K562 (cell line): ENCODE measurements around the gene SRCIN1. TPM values are rescaled to one million over a fixed set of nuclear protein-coding genes. Genes with fewer than 3 reads are reported as not detected.
A peak's percentile ranks its signal among the peaks of the same experiment; 100 is the strongest.

Source experiments
- ATAC-seq: fragments of 200-7000 bp; cut with Tn5 transposase; 3 replicates; pipeline ENCODE4 v1.9.1; 2020; ENCODE audit warnings: moderate library complexity
- BruUV-seq: library from RNA; stranded (reverse); fragments of 400-500 nt; replicated peaks from 2 replicates; lab custom pipeline; 2021; lab: Mats Ljungman, UMichigan
- CTCF ChIA-PET: fragments of 300-600 bp; formaldehyde crosslinking; extraction: SDS; loops from one replicate; lab custom pipeline; 2021; ENCODE audit warnings: low intra/inter-chr PET ratio; lab: Yijun Ruan, JAX
- POLR2A ChIA-PET: fragments of 300-600, 350-650 bp; sonication (Branson Sonifier 250); formaldehyde crosslinking; extraction: SDS; loops from one replicate; lab custom pipeline; 2021; ENCODE audit warnings: antibody characterized with exemption, inconsistent platforms; lab: Yijun Ruan, JAX
- DNase-seq, 4 experiments: peaks; one replicate each; pipeline versions ENCODE4 v3.0.0 to v3.0.0-alpha.2; 2011 to 2018; ENCODE audit warnings: low spot score in 3 of 4, mixed read lengths in 3 of 4; ENCODE audit errors: extremely low read depth in 1 of 4
- FAIRE-seq: peaks from 2 replicates; lab custom pipeline; 2011; peaks lifted over from hg19 to GRCh38; lab: Jason Lieb, UNC
- H2AFZ ChIP-seq: 2 replicates; pipeline ENCODE4 v1.6.0; 2011; ENCODE audit warnings: low read depth, low read length, control low read depth, inconsistent platforms
- H3K27ac ChIP-seq: fragments of 200-600 bp; 3 replicates; pipeline ENCODE4 v1.8.0; 2011; ENCODE audit warnings: low read depth, mild to moderate bottlenecking, control low read depth, inconsistent platforms, low read length, moderate library complexity, mixed read lengths; ENCODE audit errors: extremely low read depth
- H3K27me3 ChIP-seq, 2 experiments: fragments of 300-600 bp in 1 of 2; 2 replicates in 1 of 2; 3 replicates in 1 of 2; pipeline versions ENCODE4 v1.6.0 to v1.8.0; 2011; ENCODE audit warnings: inconsistent platforms in 2 of 2, low read length in 2 of 2, mild to moderate bottlenecking in 1 of 2, mixed read lengths in 1 of 2, moderate library complexity in 1 of 2; ENCODE audit not compliant: control insufficient read depth in 2 of 2, insufficient read depth in 2 of 2
- H3K36me3 ChIP-seq: fragments of 300-600 bp; 3 replicates; pipeline ENCODE4 v1.8.0; 2011; ENCODE audit warnings: mild to moderate bottlenecking, low read length, inconsistent platforms; ENCODE audit not compliant: control insufficient read depth, insufficient read depth
- H3K4me1 ChIP-seq, 2 experiments: fragments of 200-600 bp in 1 of 2; replicated peaks in 1 of 2; 2 replicates in 1 of 2; 3 replicates in 1 of 2; pipeline versions ENCODE4 v1.5.1 to v1.8.0; 2011; ENCODE audit warnings: inconsistent platforms in 2 of 2, low read length in 2 of 2, mild to moderate bottlenecking in 1 of 2, mixed read lengths in 1 of 2, moderate library complexity in 1 of 2; ENCODE audit not compliant: control insufficient read depth in 2 of 2, insufficient read depth in 2 of 2
- H3K4me2 ChIP-seq: 2 replicates; pipeline ENCODE4 v1.6.1; 2011; ENCODE audit warnings: low read length, control low read depth, inconsistent platforms, mixed read lengths; ENCODE audit not compliant: insufficient read depth
- H3K4me3 ChIP-seq: fragments of 200-600 bp; sonication (generic), shearing (Covaris generic); 2 replicates; pipeline ENCODE4 v1.5.1; 2016; ENCODE audit warnings: control low read depth, inconsistent platforms
- H3K79me2 ChIP-seq: fragments of 200-600 bp; 3 replicates; pipeline ENCODE4 v1.8.0; 2011; ENCODE audit warnings: low read length, inconsistent platforms; ENCODE audit not compliant: control insufficient read depth, insufficient read depth
- H3K9ac ChIP-seq, 2 experiments: 2 replicates each; pipeline versions ENCODE4 v1.6.0 to v1.6.1; 2011; ENCODE audit warnings: low read depth in 2 of 2, low read length in 2 of 2, control low read depth in 1 of 2, inconsistent platforms in 1 of 2, mild to moderate bottlenecking in 1 of 2, mixed read lengths in 1 of 2; ENCODE audit not compliant: insufficient read depth in 1 of 2
- H3K9me1 ChIP-seq: one replicate; pipeline ENCODE4 v1.6.0; 2011; ENCODE audit warnings: inconsistent platforms, mild to moderate bottlenecking, low read length, moderate library complexity; ENCODE audit not compliant: control insufficient read depth, insufficient read depth
- H3K9me3 ChIP-seq: replicated peaks from 2 replicates; pipeline ENCODE4 v1.5.1; 2011; ENCODE audit warnings: low read depth, low read length, inconsistent platforms; ENCODE audit not compliant: control insufficient read depth, insufficient read depth
- H4K20me1 ChIP-seq: replicated peaks from 2 replicates; pipeline ENCODE4 v1.6.1; 2011; ENCODE audit warnings: low read length, inconsistent platforms, mixed read lengths; ENCODE audit not compliant: control insufficient read depth, insufficient read depth
- HDAC8 ChIP-seq: fragments of 450-650 bp; IDR thresholded peaks from 2 replicates; pipeline ENCODE4 v1.6.1; 2016; ENCODE audit warnings: mild to moderate bottlenecking, missing genetic modification characterization, moderate library complexity, missing compliant biosample characterization
- KDM1A ChIP-seq, 2 experiments: fragments of 450-650 bp; IDR thresholded peaks; 2 replicates each; pipeline ENCODE4 v1.6.1; 2016; ENCODE audit warnings: mild to moderate bottlenecking in 2 of 2
- RBM15 ChIP-seq: fragments of 200-400 bp; formaldehyde crosslinking; IDR thresholded peaks from 2 replicates; pipeline ENCODE4 v1.6.1; 2018; ENCODE audit warnings: mild to moderate bottlenecking, low read length, moderate library complexity; ENCODE audit not compliant: insufficient read depth
- SMAD1 ChIP-seq: fragments of 150-350 bp; IDR thresholded peaks from 2 replicates; pipeline ENCODE4 v1.6.1; 2014; ENCODE audit warnings: low read length, low read depth; ENCODE audit not compliant: partially characterized antibody
- ZNF347 ChIP-seq: fragments of 450-650 bp; formaldehyde crosslinking; IDR thresholded peaks from 2 replicates; pipeline ENCODE4 v1.4.0; 2020; ENCODE audit warnings: low read depth, mild to moderate bottlenecking, moderate library complexity
- ZNF436 ChIP-seq: fragments of 250-450, 450-650 bp; sonication (Bioruptor Pico); formaldehyde crosslinking; IDR thresholded peaks from 2 replicates; pipeline ENCODE4 v1.7.0; 2020; ENCODE audit warnings: mild to moderate bottlenecking
- WGBS: fragments of 100-300 bp; shearing (Covaris generic); methylation state at CpG from one replicate; pipeline ENCODE4 v1.1.6; 2016; ENCODE audit warnings: low coverage, mixed read lengths; ENCODE audit not compliant: insufficient coverage; ENCODE audit errors: missing lambda C conversion rate; 5-methylcytosine and 5-hydroxymethylcytosine counted together
- in situ Hi-C: fragments of 300-500 bp; cut with MboI; formaldehyde crosslinking; loops from 4 replicates; pipeline ENCODE4 v1.15.0; 2018; ENCODE audit warnings: inconsistent platforms, mixed read lengths
- intact Hi-C: fragments of 100-400 bp; cut with micrococcal nuclease; formaldehyde crosslinking; loops from 2 replicates; pipeline ENCODE4 v1.14.2; 2022
- polyA plus RNA-seq, 8 experiments: library from polyadenylated mRNA; depleted of rRNA in 4 of 8; stranded (reverse) in 5 of 8; unstranded in 3 of 8; fragments of >200 nt; fragmentation: Nextera tagmentation in 2 of 8; fragmentation: Illumina TruSeq in 1 of 8; extraction: Ambion mirVana in 2 of 8; extraction: Trizol in 1 of 8; gene quantifications; 2 replicates each; pipeline versions ENCODE4 v1.2.1 to v1.2.3, GENCODE V29; 2011 to 2014; ENCODE audit warnings: inconsistent platforms in 1 of 8, missing spikeins in 1 of 8
- total RNA-seq, 7 experiments: library from RNA; depleted of rRNA in 6 of 7; stranded (reverse); fragments of >200 nt in 6 of 7; fragmentation: Illumina TruSeq in 2 of 7; extraction: Trizol in 2 of 7; gene quantifications; 2 replicates each; pipeline versions ENCODE4 v1.2.1 to v1.2.3, GENCODE V29; 2011 to 2021; ENCODE audit warnings: low replicate concordance in 1 of 7
- TF ChIP-seq, protein P1 (sequence below): fragments of 450-650 bp; IDR thresholded peaks from 2 replicates; pipeline ENCODE4 v1.6.1; 2016
- TF ChIP-seq, protein P2 (sequence below): fragments of 200-600 bp; sonication (generic); IDR thresholded peaks from one replicate; pipeline ENCODE4 v1.6.1; 2012; ENCODE audit warnings: mild to moderate bottlenecking, low read depth, low read length, inconsistent platforms

The SRCIN1 gene
- total and polyA plus RNA-seq, 9 of the 15 experiments (the other 6 are each of a cell fraction or from before 2014, with no cell fraction given), result 0.09 to 0.33 (median 0.13) TPM; not detected in 6

DNA sequence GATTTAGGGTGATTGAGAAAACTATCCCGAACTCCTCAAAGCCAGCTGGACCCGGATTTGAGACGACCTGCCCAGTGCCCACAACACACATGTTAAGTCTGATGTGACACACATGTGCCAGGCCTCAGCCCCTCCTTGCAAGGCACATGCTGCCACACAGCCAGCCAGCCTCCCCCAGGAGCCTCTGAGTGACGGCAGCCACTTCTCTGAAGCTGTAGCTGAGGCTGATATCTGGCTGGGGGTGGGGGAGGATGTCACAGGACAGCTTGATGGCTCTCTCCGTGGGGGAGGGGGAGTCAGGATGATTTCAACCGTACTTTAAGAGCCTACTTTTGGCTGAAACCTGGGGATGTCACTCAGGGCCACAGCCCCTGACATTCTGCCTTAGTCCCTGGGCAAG is 40.9 kb downstream of the SRCIN1 start (continued):
- TF ChIP-seq, protein P1, sequence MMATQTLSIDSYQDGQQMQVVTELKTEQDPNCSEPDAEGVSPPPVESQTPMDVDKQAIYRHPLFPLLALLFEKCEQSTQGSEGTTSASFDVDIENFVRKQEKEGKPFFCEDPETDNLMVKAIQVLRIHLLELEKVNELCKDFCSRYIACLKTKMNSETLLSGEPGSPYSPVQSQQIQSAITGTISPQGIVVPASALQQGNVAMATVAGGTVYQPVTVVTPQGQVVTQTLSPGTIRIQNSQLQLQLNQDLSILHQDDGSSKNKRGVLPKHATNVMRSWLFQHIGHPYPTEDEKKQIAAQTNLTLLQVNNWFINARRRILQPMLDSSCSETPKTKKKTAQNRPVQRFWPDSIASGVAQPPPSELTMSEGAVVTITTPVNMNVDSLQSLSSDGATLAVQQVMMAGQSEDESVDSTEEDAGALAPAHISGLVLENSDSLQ, result peak; percentile 82
- TF ChIP-seq ZNF436 (CRISPR knock-in tag) (no peak), KDM1A (IDR thresholded peaks at IDR 0.05) (peak in 1 of 2 experiments; percentile 31; a peak in 1 of 4 replicates), ZNF347 (CRISPR knock-in tag) (no peak)

DNA sequence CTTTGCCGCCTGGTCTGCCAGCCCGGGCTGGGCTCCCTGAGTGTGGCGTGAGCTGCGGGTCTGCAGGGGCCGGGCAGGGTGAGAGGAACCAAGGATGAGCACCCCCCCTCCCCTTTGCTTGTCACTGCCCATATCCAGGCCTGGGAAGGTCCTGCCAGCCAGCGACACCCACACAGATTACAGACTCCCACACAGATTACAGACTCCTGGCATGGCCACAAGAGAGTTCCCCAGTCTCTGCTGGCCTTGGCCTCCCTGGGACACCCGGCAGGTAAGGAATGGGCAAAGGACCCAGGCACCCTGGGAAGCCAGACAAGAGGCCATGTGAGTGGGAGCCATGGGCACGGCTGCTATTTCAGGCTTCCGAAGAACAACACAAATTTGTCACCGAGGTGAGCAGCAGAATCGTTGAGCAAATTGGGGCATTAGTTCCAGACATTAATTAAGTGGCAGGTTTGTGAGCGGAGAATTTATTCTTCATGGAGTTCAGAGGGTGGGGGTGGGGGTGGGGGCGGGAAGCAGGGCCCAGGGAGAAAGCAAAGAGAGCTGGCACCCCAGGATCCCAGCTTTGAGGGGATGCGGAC is 41.4 kb downstream of the SRCIN1 start:
- Histone ChIP-seq H3K27me3 (peaks cover 19 to 64% of the 10 kb centered on the region in 2 experiments; a peak in 4 of 5 replicates), H3K4me2 (no peak overlapping the region), H3K36me3 (no peaks in the 10 kb centered on the region), H4K20me1 (peaks cover 18% of the 10 kb centered on the region; the same call in 1 of the 2 replicates), H2AFZ (no peak overlapping the region), H3K4me3 (no peak overlapping the region), H3K4me1 (peaks cover 10 to 40% of the 10 kb centered on the region in 2 experiments; a peak in 4 of 5 replicates), H3K9me1 (no peaks in the 10 kb centered on the region), H3K9me3 (no peaks in the 10 kb centered on the region), H3K79me2 (no peaks in the 10 kb centered on the region), H3K9ac (no peak overlapping the region), H3K27ac (no peak overlapping the region)
- BruUV-seq, result no TSS peak
- DNase-seq, result no peak
- WGBS, result 14% methylated on average over 11 of the region's 14 CpGs
- ChIA-PET CTCF (interaction anchor here (1.1 kb wide), 1 partner anchor 108 kb away, joined by 3 read pairs; no protein-coding TSS in a partner anchor), POLR2A (interaction anchor here (0.9 to 1.1 kb wide), 3 partner anchors 13 to 23 kb away, joined by 3 to 6 read pairs (median 3); no protein-coding TSS in a partner anchor)
- intact Hi-C loops (no loop called here), in situ Hi-C loops (no loop called here)
- no peak for FAIRE-seq
- no peak for ATAC-seq
- no peak for TF ChIP-seq SMAD1
- TF ChIP-seq RBM15, result no peak
- TF ChIP-seq, protein P2, sequence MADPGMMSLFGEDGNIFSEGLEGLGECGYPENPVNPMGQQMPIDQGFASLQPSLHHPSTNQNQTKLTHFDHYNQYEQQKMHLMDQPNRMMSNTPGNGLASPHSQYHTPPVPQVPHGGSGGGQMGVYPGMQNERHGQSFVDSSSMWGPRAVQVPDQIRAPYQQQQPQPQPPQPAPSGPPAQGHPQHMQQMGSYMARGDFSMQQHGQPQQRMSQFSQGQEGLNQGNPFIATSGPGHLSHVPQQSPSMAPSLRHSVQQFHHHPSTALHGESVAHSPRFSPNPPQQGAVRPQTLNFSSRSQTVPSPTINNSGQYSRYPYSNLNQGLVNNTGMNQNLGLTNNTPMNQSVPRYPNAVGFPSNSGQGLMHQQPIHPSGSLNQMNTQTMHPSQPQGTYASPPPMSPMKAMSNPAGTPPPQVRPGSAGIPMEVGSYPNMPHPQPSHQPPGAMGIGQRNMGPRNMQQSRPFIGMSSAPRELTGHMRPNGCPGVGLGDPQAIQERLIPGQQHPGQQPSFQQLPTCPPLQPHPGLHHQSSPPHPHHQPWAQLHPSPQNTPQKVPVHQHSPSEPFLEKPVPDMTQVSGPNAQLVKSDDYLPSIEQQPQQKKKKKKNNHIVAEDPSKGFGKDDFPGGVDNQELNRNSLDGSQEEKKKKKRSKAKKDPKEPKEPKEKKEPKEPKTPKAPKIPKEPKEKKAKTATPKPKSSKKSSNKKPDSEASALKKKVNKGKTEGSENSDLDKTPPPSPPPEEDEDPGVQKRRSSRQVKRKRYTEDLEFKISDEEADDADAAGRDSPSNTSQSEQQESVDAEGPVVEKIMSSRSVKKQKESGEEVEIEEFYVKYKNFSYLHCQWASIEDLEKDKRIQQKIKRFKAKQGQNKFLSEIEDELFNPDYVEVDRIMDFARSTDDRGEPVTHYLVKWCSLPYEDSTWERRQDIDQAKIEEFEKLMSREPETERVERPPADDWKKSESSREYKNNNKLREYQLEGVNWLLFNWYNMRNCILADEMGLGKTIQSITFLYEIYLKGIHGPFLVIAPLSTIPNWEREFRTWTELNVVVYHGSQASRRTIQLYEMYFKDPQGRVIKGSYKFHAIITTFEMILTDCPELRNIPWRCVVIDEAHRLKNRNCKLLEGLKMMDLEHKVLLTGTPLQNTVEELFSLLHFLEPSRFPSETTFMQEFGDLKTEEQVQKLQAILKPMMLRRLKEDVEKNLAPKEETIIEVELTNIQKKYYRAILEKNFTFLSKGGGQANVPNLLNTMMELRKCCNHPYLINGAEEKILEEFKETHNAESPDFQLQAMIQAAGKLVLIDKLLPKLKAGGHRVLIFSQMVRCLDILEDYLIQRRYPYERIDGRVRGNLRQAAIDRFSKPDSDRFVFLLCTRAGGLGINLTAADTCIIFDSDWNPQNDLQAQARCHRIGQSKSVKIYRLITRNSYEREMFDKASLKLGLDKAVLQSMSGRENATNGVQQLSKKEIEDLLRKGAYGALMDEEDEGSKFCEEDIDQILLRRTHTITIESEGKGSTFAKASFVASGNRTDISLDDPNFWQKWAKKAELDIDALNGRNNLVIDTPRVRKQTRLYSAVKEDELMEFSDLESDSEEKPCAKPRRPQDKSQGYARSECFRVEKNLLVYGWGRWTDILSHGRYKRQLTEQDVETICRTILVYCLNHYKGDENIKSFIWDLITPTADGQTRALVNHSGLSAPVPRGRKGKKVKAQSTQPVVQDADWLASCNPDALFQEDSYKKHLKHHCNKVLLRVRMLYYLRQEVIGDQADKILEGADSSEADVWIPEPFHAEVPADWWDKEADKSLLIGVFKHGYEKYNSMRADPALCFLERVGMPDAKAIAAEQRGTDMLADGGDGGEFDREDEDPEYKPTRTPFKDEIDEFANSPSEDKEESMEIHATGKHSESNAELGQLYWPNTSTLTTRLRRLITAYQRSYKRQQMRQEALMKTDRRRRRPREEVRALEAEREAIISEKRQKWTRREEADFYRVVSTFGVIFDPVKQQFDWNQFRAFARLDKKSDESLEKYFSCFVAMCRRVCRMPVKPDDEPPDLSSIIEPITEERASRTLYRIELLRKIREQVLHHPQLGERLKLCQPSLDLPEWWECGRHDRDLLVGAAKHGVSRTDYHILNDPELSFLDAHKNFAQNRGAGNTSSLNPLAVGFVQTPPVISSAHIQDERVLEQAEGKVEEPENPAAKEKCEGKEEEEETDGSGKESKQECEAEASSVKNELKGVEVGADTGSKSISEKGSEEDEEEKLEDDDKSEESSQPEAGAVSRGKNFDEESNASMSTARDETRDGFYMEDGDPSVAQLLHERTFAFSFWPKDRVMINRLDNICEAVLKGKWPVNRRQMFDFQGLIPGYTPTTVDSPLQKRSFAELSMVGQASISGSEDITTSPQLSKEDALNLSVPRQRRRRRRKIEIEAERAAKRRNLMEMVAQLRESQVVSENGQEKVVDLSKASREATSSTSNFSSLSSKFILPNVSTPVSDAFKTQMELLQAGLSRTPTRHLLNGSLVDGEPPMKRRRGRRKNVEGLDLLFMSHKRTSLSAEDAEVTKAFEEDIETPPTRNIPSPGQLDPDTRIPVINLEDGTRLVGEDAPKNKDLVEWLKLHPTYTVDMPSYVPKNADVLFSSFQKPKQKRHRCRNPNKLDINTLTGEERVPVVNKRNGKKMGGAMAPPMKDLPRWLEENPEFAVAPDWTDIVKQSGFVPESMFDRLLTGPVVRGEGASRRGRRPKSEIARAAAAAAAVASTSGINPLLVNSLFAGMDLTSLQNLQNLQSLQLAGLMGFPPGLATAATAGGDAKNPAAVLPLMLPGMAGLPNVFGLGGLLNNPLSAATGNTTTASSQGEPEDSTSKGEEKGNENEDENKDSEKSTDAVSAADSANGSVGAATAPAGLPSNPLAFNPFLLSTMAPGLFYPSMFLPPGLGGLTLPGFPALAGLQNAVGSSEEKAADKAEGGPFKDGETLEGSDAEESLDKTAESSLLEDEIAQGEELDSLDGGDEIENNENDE, result no peak
- no peak for TF ChIP-seq HDAC8
